ENCODE data around the gene LILRB4. TPM values are rescaled to one million over a fixed set of nuclear protein-coding genes. Genes with fewer than 3 reads are reported as not detected.
"Not testable (repeated sequence)": the region's sequence is repeated elsewhere in the genome, so short reads cannot be mapped to it uniquely, and the experiment has no call there.

LILRB4 gene
- total and polyA plus RNA-seq, 2 experiments from 2014 or later = not detected

DNA sequence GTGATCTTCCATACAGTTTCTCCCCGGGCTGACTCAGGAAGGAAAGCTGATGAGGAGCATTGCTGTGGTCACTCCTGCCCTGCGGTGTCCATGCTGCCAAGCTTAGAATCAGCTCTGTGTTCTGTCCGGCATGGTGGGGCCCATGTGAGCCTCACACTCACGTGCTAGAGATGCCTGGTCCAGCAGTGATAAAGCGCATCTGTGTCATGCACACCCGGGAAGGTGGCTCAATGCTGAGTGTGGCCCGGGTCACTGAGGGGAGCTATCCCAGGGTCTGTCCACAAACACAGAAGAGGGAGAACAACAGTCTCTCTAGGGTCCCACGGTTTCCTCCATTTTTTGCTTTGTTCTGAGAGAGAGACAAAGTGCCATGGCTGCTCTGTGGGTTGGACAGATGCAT, 36.0 kb upstream of the LILRB4 start:
- Histone ChIP-seq H3K27ac (no peak overlapping the region), H4K20me1 (ENCODE audit: insufficient read depth, poor library complexity, severe bottlenecking) (no peaks in the 10 kb centered on the region), H3K9me2 (replicated peaks; ENCODE audit: insufficient read depth) (no peaks in the 10 kb centered on the region), H3K4me1 (ENCODE audit: insufficient read depth) (no peaks in the 10 kb centered on the region), H3K4me2 (no peak overlapping the region), H3K27me3 (no peaks in the 10 kb centered on the region), H3K4me3 (no peak overlapping the region), H3K9me3 (ENCODE audit: low read depth) (no peaks in the 10 kb centered on the region), H3K79me2 (no peaks in the 10 kb centered on the region), H3K36me3 (replicated peaks; ENCODE audit: insufficient read depth, low read depth) (no peaks in the 10 kb centered on the region), H2AFZ (no peak overlapping the region)
- DNase-seq (ENCODE audit: low spot score) = no peak
- TF ChIP-seq EZH2phosphoT487 (IDR thresholded peaks at IDR 0.05; ENCODE audit: low read depth, severe bottlenecking, unreplicated experiment) (no peak), EZH2 (IDR thresholded peaks at IDR 0.05; ENCODE audit: borderline replicate concordance) (no peak)
- TF ChIP-seq, protein P1, sequence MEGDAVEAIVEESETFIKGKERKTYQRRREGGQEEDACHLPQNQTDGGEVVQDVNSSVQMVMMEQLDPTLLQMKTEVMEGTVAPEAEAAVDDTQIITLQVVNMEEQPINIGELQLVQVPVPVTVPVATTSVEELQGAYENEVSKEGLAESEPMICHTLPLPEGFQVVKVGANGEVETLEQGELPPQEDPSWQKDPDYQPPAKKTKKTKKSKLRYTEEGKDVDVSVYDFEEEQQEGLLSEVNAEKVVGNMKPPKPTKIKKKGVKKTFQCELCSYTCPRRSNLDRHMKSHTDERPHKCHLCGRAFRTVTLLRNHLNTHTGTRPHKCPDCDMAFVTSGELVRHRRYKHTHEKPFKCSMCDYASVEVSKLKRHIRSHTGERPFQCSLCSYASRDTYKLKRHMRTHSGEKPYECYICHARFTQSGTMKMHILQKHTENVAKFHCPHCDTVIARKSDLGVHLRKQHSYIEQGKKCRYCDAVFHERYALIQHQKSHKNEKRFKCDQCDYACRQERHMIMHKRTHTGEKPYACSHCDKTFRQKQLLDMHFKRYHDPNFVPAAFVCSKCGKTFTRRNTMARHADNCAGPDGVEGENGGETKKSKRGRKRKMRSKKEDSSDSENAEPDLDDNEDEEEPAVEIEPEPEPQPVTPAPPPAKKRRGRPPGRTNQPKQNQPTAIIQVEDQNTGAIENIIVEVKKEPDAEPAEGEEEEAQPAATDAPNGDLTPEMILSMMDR (IDR thresholded peaks at IDR 0.05; ENCODE audit: poor library complexity) = no peak
- 68% methylated on average over 8 of the region's 8 CpGs for WGBS (ENCODE audit: low lambda C conversion rate, missing lambda C conversion rate)

DNA sequence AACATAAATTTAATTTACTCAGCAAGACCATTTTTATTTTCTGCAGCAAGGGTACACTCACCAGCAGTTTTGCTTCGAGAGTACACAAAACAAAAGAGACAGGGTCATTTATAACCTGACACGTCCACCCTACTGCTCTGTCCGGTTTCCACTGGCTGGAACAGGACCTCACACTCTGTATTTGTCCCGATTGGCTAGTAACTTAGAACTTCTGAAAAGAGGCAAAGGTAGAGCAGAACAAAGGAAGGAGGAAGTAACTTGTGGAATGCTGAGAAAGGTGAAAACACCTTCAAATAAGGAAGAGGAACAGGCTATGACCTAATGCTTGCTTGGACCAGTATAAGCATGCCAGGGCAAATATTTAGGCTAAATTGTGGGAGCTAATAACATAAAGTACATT, 34.9 kb upstream of the LILRB4 start:
- H4K20me1 ChIP-seq (ENCODE audit: insufficient read depth, poor library complexity, severe bottlenecking); DNase-seq (ENCODE audit: low spot score); H3K36me3 ChIP-seq (replicated peaks; ENCODE audit: insufficient read depth, low read depth); H3K79me2 ChIP-seq; H3K4me2 ChIP-seq; H3K4me3 ChIP-seq; H3K9me2 ChIP-seq (replicated peaks; ENCODE audit: insufficient read depth); H3K4me1 ChIP-seq (ENCODE audit: insufficient read depth); H3K27me3 ChIP-seq; H3K9me3 ChIP-seq (ENCODE audit: low read depth); H2AFZ ChIP-seq; H3K27ac ChIP-seq: not testable (repeated sequence)
- 40% methylated on average over 4 of the region's 4 CpGs for WGBS (ENCODE audit: low lambda C conversion rate, missing lambda C conversion rate)

DNA sequence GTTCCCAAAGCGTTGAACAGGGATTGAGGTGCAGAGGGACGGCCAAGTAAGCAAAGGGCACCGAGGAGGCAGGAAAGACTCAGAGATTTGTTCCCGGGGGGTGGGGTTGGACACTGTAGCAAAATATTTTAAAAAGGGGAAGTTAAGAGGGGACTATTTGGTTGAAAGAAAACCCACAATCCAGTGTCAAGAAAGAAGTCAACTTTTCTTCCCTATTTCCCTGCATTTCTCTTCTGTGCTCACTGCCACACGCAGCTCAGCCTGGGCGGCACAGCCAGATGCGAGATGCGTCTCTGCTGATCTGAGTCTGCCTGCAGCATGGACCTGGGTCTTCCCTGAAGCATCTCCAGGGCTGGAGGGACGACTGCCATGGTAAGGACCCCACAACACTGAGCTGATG, 32.5 kb upstream of the LILRB4 start, which contains the start of gene LILRB1:
Gene LILRB1 (plus strand): TSS at position 223 of the 400 bp plus-strand sequence. CDS start 590 bp downstream, outside the sequence.
- whole genome bisulfite sequencing (ENCODE audit: low lambda C conversion rate, missing lambda C conversion rate) = 78% methylated on average over 9 of the region's 9 CpGs
- H3K79me2 ChIP-seq; H3K4me2 ChIP-seq; H3K9me2 ChIP-seq (replicated peaks; ENCODE audit: insufficient read depth); H3K4me3 ChIP-seq; H3K27me3 ChIP-seq; H2AFZ ChIP-seq; H3K27ac ChIP-seq; DNase-seq (ENCODE audit: low spot score); H3K9me3 ChIP-seq (ENCODE audit: low read depth); H3K36me3 ChIP-seq (replicated peaks; ENCODE audit: insufficient read depth, low read depth); H4K20me1 ChIP-seq (ENCODE audit: insufficient read depth, poor library complexity, severe bottlenecking); H3K4me1 ChIP-seq (ENCODE audit: insufficient read depth): not testable (repeated sequence)

DNA sequence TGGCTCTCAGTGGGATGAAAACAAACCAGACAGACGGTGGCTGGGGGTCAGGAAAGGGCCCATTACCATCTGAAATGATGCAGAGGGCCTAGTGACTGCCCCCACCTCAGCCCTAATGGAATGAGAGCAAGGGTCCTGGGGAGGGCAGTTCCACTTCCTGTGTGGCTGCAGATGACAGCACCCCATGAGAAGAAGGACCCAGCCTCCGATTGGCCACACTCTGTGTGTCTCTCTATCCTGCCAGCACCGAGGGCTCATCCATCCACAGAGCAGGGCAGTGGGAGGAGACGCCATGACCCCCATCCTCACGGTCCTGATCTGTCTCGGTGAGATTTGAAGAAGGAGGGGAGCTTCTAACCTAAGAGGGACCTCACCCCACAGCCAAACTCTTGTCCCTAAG, 32.0 kb upstream of the LILRB4 start:
- no peak overlapping the region for H3K4me2 ChIP-seq
- no peak overlapping the region for H3K27ac ChIP-seq
- no peaks in the 10 kb centered on the region for H3K27me3 ChIP-seq
- no peaks in the 10 kb centered on the region for H4K20me1 ChIP-seq (ENCODE audit: insufficient read depth, poor library complexity, severe bottlenecking)
- no peak overlapping the region for H3K4me3 ChIP-seq
- 59% methylated on average over 6 of the region's 6 CpGs for WGBS (ENCODE audit: low lambda C conversion rate, missing lambda C conversion rate)
- TF ChIP-seq EZH2 (IDR thresholded peaks at IDR 0.05; ENCODE audit: borderline replicate concordance) (no peak), EZH2phosphoT487 (IDR thresholded peaks at IDR 0.05; ENCODE audit: low read depth, severe bottlenecking, unreplicated experiment) (no peak)
- TF ChIP-seq, protein P1 (IDR thresholded peaks at IDR 0.05; ENCODE audit: poor library complexity) = no peak
- H3K9me3 ChIP-seq (ENCODE audit: low read depth) = no peaks in the 10 kb centered on the region
- no peaks in the 10 kb centered on the region for H3K4me1 ChIP-seq (ENCODE audit: insufficient read depth)
- H3K9me2 ChIP-seq (replicated peaks; ENCODE audit: insufficient read depth) = no peaks in the 10 kb centered on the region
- H2AFZ ChIP-seq = no peak overlapping the region
- no peaks in the 10 kb centered on the region for H3K36me3 ChIP-seq (replicated peaks; ENCODE audit: insufficient read depth, low read depth)
- no peaks in the 10 kb centered on the region for H3K79me2 ChIP-seq
- DNase-seq (ENCODE audit: low spot score) = no peak

DNA sequence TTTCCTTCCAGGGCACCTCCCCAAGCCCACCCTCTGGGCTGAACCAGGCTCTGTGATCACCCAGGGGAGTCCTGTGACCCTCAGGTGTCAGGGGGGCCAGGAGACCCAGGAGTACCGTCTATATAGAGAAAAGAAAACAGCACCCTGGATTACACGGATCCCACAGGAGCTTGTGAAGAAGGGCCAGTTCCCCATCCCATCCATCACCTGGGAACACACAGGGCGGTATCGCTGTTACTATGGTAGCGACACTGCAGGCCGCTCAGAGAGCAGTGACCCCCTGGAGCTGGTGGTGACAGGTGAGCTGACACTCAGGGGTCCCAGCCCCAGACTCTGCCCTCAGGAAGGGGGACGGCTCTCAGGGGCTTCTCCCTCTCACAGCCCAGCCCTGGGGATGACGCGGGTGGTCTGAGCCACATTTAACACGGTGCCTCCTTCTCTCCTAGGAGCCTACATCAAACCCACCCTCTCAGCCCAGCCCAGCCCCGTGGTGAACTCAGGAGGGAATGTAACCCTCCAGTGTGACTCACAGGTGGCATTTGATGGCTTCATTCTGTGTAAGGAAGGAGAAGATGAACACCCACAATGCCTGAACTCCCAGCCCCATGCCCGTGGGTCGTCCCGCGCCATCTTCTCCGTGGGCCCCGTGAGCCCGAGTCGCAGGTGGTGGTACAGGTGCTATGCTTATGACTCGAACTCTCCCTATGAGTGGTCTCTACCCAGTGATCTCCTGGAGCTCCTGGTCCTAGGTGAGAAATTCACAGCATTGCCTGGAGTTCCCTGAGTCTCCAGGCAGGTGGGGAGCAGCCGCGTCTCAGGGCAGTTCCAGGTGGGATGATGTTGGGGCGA, 31.1 kb upstream of the LILRB4 start:
- not testable (repeated sequence) for H3K36me3 ChIP-seq (replicated peaks; ENCODE audit: insufficient read depth, low read depth); H3K79me2 ChIP-seq; H3K27me3 ChIP-seq; H4K20me1 ChIP-seq (ENCODE audit: insufficient read depth, poor library complexity, severe bottlenecking); DNase-seq (ENCODE audit: low spot score); H3K4me1 ChIP-seq (ENCODE audit: insufficient read depth); H3K9me2 ChIP-seq (replicated peaks; ENCODE audit: insufficient read depth); H2AFZ ChIP-seq; H3K4me3 ChIP-seq; H3K4me2 ChIP-seq; H3K27ac ChIP-seq; H3K9me3 ChIP-seq (ENCODE audit: low read depth)
- WGBS (ENCODE audit: low lambda C conversion rate, missing lambda C conversion rate) = 77% methylated on average over 23 of the region's 23 CpGs

DNA sequence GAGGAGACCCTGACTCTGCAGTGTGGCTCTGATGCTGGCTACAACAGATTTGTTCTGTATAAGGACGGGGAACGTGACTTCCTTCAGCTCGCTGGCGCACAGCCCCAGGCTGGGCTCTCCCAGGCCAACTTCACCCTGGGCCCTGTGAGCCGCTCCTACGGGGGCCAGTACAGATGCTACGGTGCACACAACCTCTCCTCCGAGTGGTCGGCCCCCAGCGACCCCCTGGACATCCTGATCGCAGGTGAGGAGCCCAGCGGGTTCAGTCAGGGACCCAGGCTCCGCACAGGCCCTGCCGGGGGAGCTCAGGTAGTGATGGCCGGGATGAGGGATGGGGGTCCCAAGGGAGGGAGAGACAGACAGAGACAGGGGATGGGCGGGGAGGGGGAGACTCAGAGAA, 30.3 kb upstream of the LILRB4 start:
- H3K27me3 ChIP-seq; H3K4me3 ChIP-seq; H3K4me1 ChIP-seq (ENCODE audit: insufficient read depth); H3K9me2 ChIP-seq (replicated peaks; ENCODE audit: insufficient read depth); H3K27ac ChIP-seq; H3K36me3 ChIP-seq (replicated peaks; ENCODE audit: insufficient read depth, low read depth); DNase-seq (ENCODE audit: low spot score); H3K79me2 ChIP-seq; H4K20me1 ChIP-seq (ENCODE audit: insufficient read depth, poor library complexity, severe bottlenecking); H2AFZ ChIP-seq; H3K9me3 ChIP-seq (ENCODE audit: low read depth); H3K4me2 ChIP-seq: not testable (repeated sequence)
- 79% methylated on average over 14 of the region's 16 CpGs for WGBS (ENCODE audit: low lambda C conversion rate, missing lambda C conversion rate)

Data from hepatocyte (in vitro differentiated cells).